Mesendoderm (in vitro differentiated cells): ENCODE data around the gene TMEM117.
A peak's percentile ranks its signal among the peaks of the same experiment; 100 is the strongest.
"Not testable (repeated sequence)": the region's sequence is repeated elsewhere in the genome, so short reads cannot be mapped to it uniquely, and the experiment has no call there.

ENCODE experiments used
- DNase-seq: peaks from one replicate; pipeline ENCODE4 v3.0.0; 2013
- H2AK5ac ChIP-seq: 2 replicates; pipeline ENCODE4 v1.6.1; 2013; ENCODE audit warnings: low read length, inconsistent platforms
- H2BK120ac ChIP-seq: 2 replicates; pipeline ENCODE4 v1.6.1; 2013; ENCODE audit warnings: low read depth, mild to moderate bottlenecking, low read length, moderate library complexity, mixed read lengths
- H2BK15ac ChIP-seq: replicated peaks from 2 replicates; pipeline ENCODE4 v1.6.1; 2013; ENCODE audit warnings: low read depth, mild to moderate bottlenecking, moderate library complexity
- H2BK5ac ChIP-seq: 2 replicates; pipeline ENCODE4 v1.6.1; 2013; ENCODE audit warnings: low read length, inconsistent platforms
- H3K18ac ChIP-seq: 2 replicates; pipeline ENCODE4 v1.6.1; 2013; ENCODE audit warnings: mild to moderate bottlenecking, low read length, mixed read lengths
- H3K23ac ChIP-seq: one replicate; pipeline ENCODE4 v1.6.1; 2013; ENCODE audit warnings: low read length
- H3K27ac ChIP-seq: 2 replicates; pipeline ENCODE4 v1.5.1; 2013; ENCODE audit warnings: low read depth, mild to moderate bottlenecking, inconsistent platforms, low read length, moderate library complexity
- H3K27me3 ChIP-seq: 2 replicates; pipeline ENCODE4 v1.6.1; 2013; ENCODE audit warnings: low read length, control low read depth, mild to moderate bottlenecking, inconsistent platforms; ENCODE audit not compliant: insufficient read depth, poor library complexity
- H3K36me3 ChIP-seq: 2 replicates; pipeline ENCODE4 v1.6.1; 2013; ENCODE audit warnings: low read length, inconsistent platforms; ENCODE audit not compliant: control insufficient read depth, insufficient read depth
- H3K4ac ChIP-seq: one replicate; pipeline ENCODE4 v1.6.1; 2013; ENCODE audit warnings: low read depth, mild to moderate bottlenecking, low read length, moderate library complexity
- H3K4me1 ChIP-seq: 2 replicates; pipeline ENCODE4 v1.6.1; 2013; ENCODE audit warnings: low read depth, low read length, inconsistent platforms; ENCODE audit not compliant: control insufficient read depth
- H3K4me2 ChIP-seq: 2 replicates; pipeline ENCODE4 v1.6.1; 2013; ENCODE audit warnings: low read length
- H3K4me3 ChIP-seq: 2 replicates; pipeline ENCODE4 v1.5.1; 2013; ENCODE audit warnings: mild to moderate bottlenecking, low read length
- H3K56ac ChIP-seq: one replicate; pipeline ENCODE4 v1.6.1; 2013; ENCODE audit warnings: low read length
- H3K79me1 ChIP-seq: 2 replicates; pipeline ENCODE4 v1.6.1; 2013; ENCODE audit warnings: low read length, inconsistent platforms
- H3K79me2 ChIP-seq: 2 replicates; pipeline ENCODE4 v1.6.1; 2013; ENCODE audit warnings: mild to moderate bottlenecking, low read length; ENCODE audit not compliant: control insufficient read depth, insufficient read depth
- H3K9ac ChIP-seq: 2 replicates; pipeline ENCODE4 v1.6.1; 2013; ENCODE audit warnings: low read length, inconsistent platforms
- H4K5ac ChIP-seq: one replicate; pipeline ENCODE4 v1.6.1; 2013; ENCODE audit warnings: low read length
- H4K8ac ChIP-seq: one replicate; pipeline ENCODE4 v1.6.1; 2013; ENCODE audit warnings: low read depth, mild to moderate bottlenecking, control low read depth, low read length, moderate library complexity
- WGBS: extraction: QIAGEN DNeasy Blood & Tissue Kit; methylation state at CpG from one replicate; pipeline ENCODE4 v1.1.7; 2013; ENCODE audit warnings: low lambda C conversion rate, missing lambda C conversion rate; ENCODE audit not compliant: insufficient coverage; ENCODE audit errors: extremely low coverage; 5-methylcytosine and 5-hydroxymethylcytosine counted together

Gene TMEM117

DNA sequence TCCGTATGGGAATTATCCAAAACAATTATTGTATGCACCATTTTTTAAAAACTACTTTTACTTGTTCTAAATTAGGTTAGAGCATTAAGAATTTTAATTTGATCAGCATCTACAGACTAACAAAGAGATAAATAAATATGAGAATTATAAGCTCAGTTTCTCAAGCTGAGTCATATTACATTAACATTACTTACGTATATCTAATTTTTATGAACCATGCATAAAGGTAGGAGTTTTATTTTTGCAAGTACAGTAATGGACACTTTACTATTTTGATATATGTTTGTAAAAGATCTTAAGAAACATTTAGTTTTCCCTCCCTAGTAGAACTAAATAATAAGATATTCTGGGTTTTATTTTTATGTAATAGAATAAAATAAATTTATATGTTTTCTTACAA, 410.1 kb downstream of the TMEM117 start:
- no peak overlapping the region for H2BK120ac ChIP-seq
- no peak overlapping the region for H2BK15ac ChIP-seq
- no peaks in the 10 kb centered on the region for H3K27me3 ChIP-seq
- H2AK5ac ChIP-seq, result no peak overlapping the region
- no peaks in the 10 kb centered on the region for H3K4me1 ChIP-seq
- H3K9ac ChIP-seq, result no peak overlapping the region
- no peak overlapping the region for H4K5ac ChIP-seq
- H3K79me2 ChIP-seq, result no peaks in the 10 kb centered on the region
- no peak overlapping the region for H3K4me2 ChIP-seq
- no peaks in the 10 kb centered on the region for H3K79me1 ChIP-seq
- H3K56ac ChIP-seq, result no peak overlapping the region
- no peaks in the 10 kb centered on the region for H3K36me3 ChIP-seq
- no peak overlapping the region for H3K4me3 ChIP-seq
- H3K18ac ChIP-seq, result no peak overlapping the region
- no peak overlapping the region for H3K4ac ChIP-seq
- H3K27ac ChIP-seq, result no peak overlapping the region
- WGBS, result no CpG with 5 or more reads among the region's 2 CpGs
- no peak overlapping the region for H3K23ac ChIP-seq
- no peak overlapping the region for H4K8ac ChIP-seq
- DNase-seq, result no peak
- no peak overlapping the region for H2BK5ac ChIP-seq

DNA sequence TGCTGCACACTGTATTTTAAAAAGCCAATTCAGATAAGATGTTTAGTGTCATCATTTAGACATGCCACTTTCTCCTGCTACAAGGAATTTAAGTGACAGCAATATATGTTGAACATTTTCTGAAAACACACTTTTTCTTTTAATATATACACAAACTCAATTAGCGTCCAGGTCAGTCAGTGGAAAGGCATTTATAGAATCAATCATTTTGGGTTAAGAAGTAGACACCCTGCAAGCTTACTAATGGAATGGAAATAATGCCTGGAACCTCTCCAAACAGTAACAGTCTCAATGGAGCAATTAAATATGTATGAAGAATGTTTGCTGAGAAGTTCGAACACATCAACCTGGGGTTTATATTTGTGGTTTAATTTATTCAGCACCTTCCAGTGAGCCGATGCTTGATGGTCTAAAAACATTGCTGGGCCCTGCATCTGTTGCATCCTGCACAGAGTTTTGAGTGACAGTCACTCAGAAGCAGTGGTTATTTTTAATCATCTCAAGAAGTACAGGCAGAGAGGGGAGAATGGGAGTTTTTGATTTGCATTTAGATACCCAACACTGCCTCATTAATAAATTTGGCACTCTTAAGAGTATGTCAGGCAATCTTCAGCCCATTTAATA, 410.7 kb downstream of the TMEM117 start:
- H2BK15ac ChIP-seq, result no peak overlapping the region
- H3K4me2 ChIP-seq, result no peak overlapping the region
- H3K23ac ChIP-seq, result no peak overlapping the region
- no peak for DNase-seq
- WGBS, result no CpG with 5 or more reads among the region's 3 CpGs
- no peak overlapping the region for H3K4me3 ChIP-seq
- no peak overlapping the region for H3K18ac ChIP-seq
- no peaks in the 10 kb centered on the region for H3K4me1 ChIP-seq
- no peak overlapping the region for H3K56ac ChIP-seq
- no peaks in the 10 kb centered on the region for H3K79me2 ChIP-seq
- H3K4ac ChIP-seq, result no peak overlapping the region
- no peak overlapping the region for H4K8ac ChIP-seq
- no peaks in the 10 kb centered on the region for H3K27me3 ChIP-seq
- H3K27ac ChIP-seq, result no peak overlapping the region
- H2BK5ac ChIP-seq, result no peak overlapping the region
- H3K9ac ChIP-seq, result no peak overlapping the region
- no peak overlapping the region for H4K5ac ChIP-seq
- H2BK120ac ChIP-seq, result no peak overlapping the region
- no peak overlapping the region for H2AK5ac ChIP-seq
- H3K36me3 ChIP-seq, result no peaks in the 10 kb centered on the region
- no peaks in the 10 kb centered on the region for H3K79me1 ChIP-seq

DNA sequence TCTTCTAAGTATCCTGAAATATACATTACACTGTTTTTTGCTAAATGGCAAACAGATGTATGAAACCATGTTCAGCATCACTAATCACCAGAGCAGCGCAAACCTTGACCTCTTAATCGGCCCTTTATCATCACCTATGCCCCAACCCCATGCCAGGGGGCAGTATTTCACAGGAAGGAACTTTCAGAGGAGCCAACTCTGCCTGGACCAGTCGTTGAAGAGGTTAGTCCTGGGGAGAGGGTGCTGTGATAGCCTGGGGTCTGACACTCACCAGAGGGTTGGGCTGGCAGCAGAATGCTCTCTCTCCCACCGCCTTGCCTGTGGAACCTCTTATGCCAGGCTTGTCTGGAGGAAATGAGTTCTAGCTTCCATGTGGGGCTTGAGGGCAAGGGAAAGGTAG, 411.7 kb downstream of the TMEM117 start:
- H4K5ac ChIP-seq, result no peak overlapping the region
- no peaks in the 10 kb centered on the region for H3K4me1 ChIP-seq
- WGBS, result no CpG with 5 or more reads among the region's 4 CpGs
- peak; percentile 49 for DNase-seq
- H3K79me2 ChIP-seq, result no peaks in the 10 kb centered on the region
- H3K9ac ChIP-seq, result no peak overlapping the region
- no peaks in the 10 kb centered on the region for H3K79me1 ChIP-seq
- H3K27ac ChIP-seq, result no peak overlapping the region
- H3K23ac ChIP-seq, result no peak overlapping the region
- H2BK120ac ChIP-seq, result no peak overlapping the region
- no peaks in the 10 kb centered on the region for H3K36me3 ChIP-seq
- no peak overlapping the region for H3K4me2 ChIP-seq
- no peak overlapping the region for H2AK5ac ChIP-seq
- H2BK15ac ChIP-seq, result no peak overlapping the region
- no peak overlapping the region for H3K4ac ChIP-seq
- no peak overlapping the region for H2BK5ac ChIP-seq
- H3K18ac ChIP-seq, result no peak overlapping the region
- H3K27me3 ChIP-seq, result no peaks in the 10 kb centered on the region
- H3K56ac ChIP-seq, result no peak overlapping the region
- no peak overlapping the region for H3K4me3 ChIP-seq
- no peak overlapping the region for H4K8ac ChIP-seq

DNA sequence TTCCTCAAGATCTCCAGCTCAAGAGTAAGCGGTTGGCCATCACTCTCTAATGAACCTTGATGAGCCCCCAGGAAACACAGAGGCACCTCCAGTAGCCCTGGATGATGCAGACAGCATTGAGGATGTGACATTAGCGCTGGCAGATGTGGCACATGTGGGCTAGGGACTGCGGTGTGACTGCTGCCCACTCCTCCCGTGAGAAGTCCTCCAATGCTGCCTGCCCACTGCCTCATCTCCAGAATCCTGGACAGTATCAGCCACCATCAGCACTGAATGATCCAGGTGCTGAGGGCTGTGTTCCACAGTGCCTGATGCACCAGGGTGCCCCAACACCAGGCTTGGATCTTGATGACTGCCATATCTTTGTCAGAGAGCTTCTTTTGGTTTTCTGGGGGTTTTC, 412.6 kb downstream of the TMEM117 start:
- no peak for DNase-seq
- Histone ChIP-seq H3K56ac (no peak overlapping the region), H2BK15ac (no peak overlapping the region), H3K27ac (no peak overlapping the region), H2BK5ac (no peak overlapping the region), H3K4me3 (no peak overlapping the region), H4K8ac (no peak overlapping the region), H3K79me1 (no peaks in the 10 kb centered on the region), H2AK5ac (no peak overlapping the region), H2BK120ac (no peak overlapping the region), H3K4me2 (no peak overlapping the region), H3K36me3 (no peaks in the 10 kb centered on the region), H3K9ac (no peak overlapping the region), H3K4ac (no peak overlapping the region), H3K79me2 (no peaks in the 10 kb centered on the region), H3K27me3 (no peaks in the 10 kb centered on the region), H3K23ac (no peak overlapping the region), H4K5ac (no peak overlapping the region), H3K18ac (no peak overlapping the region), H3K4me1 (no peaks in the 10 kb centered on the region)
- WGBS, result no CpG with 5 or more reads among the region's 4 CpGs

DNA sequence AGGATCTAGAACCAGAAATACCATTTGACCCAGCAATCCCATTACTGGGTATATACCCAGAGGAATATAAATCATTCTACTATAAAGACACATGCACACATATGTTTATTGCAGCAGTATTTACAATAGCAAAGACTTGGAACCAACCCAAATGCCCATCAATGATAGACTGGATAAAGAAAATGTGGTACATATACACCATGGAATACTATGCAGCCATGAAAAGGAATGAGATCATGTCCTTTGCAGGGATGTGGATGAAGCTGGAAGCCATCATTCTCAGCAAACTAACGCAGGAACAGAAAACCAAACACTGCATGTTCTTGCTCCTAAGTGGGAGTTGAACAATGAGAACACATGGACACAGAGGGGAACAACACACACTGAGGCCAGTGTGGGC, 414.6 kb downstream of the TMEM117 start:
- no CpG with 5 or more reads among the region's 1 CpG for WGBS
- not testable (repeated sequence) for DNase-seq

DNA sequence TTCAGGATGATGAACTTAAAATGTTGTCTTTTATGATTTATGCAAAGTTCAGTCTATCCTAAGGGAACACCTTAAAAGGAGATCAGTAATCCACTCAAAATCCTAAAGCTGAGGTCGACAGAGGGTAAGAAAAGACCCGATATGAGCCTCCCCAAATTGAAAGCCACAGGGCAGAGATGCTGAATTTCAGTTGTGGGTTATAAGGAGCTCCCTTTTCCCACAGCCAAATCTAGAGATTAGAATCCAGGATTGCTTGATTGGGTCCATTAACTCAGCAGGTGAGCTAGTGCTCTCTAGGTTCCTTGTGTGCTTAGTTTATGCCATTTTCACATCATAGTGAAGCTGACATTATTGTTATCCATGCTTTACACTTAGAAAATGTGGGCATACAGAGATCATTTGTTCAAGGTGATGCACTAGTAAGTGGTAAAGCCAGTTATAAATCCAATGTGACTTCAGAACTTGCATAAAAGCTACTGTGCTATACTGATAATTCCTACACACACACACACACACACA, 417.5 kb downstream of the TMEM117 start:
- Histone ChIP-seq H2BK5ac (no peak overlapping the region), H3K4me1 (no peaks in the 10 kb centered on the region), H4K8ac (no peak overlapping the region), H3K27me3 (no peaks in the 10 kb centered on the region), H3K4ac (no peak overlapping the region), H2BK120ac (no peak overlapping the region), H3K79me1 (no peaks in the 10 kb centered on the region), H3K4me3 (no peak overlapping the region), H3K9ac (no peak overlapping the region), H3K23ac (no peak overlapping the region), H2AK5ac (no peak overlapping the region), H3K27ac (no peak overlapping the region), H4K5ac (no peak overlapping the region), H3K36me3 (no peaks in the 10 kb centered on the region), H3K18ac (no peak overlapping the region), H3K4me2 (no peak overlapping the region), H2BK15ac (no peak overlapping the region), H3K56ac (no peak overlapping the region), H3K79me2 (no peaks in the 10 kb centered on the region)
- WGBS, result no CpG with 5 or more reads among the region's 2 CpGs
- no peak for DNase-seq

More for the DNA sequence above, 414.6 kb downstream of the TMEM117 start:
- not testable (repeated sequence) for H3K23ac ChIP-seq, H3K27ac ChIP-seq, H3K36me3 ChIP-seq, H3K4me2 ChIP-seq, H3K4me1 ChIP-seq, H3K4me3 ChIP-seq, H4K8ac ChIP-seq, H3K18ac ChIP-seq, H2BK15ac ChIP-seq, H2BK120ac ChIP-seq, H3K27me3 ChIP-seq, H3K56ac ChIP-seq, H3K4ac ChIP-seq, H2AK5ac ChIP-seq, H3K79me1 ChIP-seq, H4K5ac ChIP-seq, H3K9ac ChIP-seq, H3K79me2 ChIP-seq, H2BK5ac ChIP-seq
